ENCODE measurements around the gene SPPL2B. TPM values are rescaled to one million over a fixed set of nuclear protein-coding genes. Genes with fewer than 3 reads are reported as not detected.
A peak's percentile ranks its signal among the peaks of the same experiment; 100 is the strongest.

Gene SPPL2B
- total and polyA plus RNA-seq, 9 of the 15 experiments (the other 6 are each of a cell fraction or from before 2014, with no cell fraction given): 0.20 to 81.2 (median 15.1) TPM

GRCh38 chr19:2328401-2329148, at the start of gene SPPL2B, which contains the start of gene LSM7 (continued):
- TF ChIP-seq PCBP2 (IDR thresholded peaks at IDR 0.05; ENCODE audit: low read depth, low read length, poor library complexity, severe bottlenecking) (no peak), ZBTB49 (CRISPR knock-in tag; IDR thresholded peaks at IDR 0.05; ENCODE audit: borderline replicate concordance) (no peak), RREB1 (CRISPR knock-in tag; IDR thresholded peaks at IDR 0.05) (0 out of 2 replicates have a peak, but pooled peaks have one; percentile 18), BCOR (IDR thresholded peaks at IDR 0.05) (no peak), CUX1 (CRISPR knock-in tag; IDR thresholded peaks at IDR 0.05) (no peak), PRDM10 (IDR thresholded peaks at IDR 0.05; ENCODE audit: partially characterized antibody) (peak; percentile 8), TEAD2 (tag; IDR thresholded peaks at IDR 0.05) (no peak), KLF1 (tag; IDR thresholded peaks at IDR 0.05) (0 out of 2 replicates have a peak, but pooled peaks have one; percentile 15)

Measured in K562 (cell line).